Left hindlimb (tissue), 1 donor: ENCODE data around the gene BRINP3.
"Not testable (repeated sequence)": the region's sequence is repeated elsewhere in the genome, so short reads cannot be mapped to it uniquely, and the experiment has no call there.

Experiments used
- DNase-seq: peaks from one replicate; pipeline ENCODE4 v3.0.0-alpha.2; 2018

The BRINP3 gene

DNA sequence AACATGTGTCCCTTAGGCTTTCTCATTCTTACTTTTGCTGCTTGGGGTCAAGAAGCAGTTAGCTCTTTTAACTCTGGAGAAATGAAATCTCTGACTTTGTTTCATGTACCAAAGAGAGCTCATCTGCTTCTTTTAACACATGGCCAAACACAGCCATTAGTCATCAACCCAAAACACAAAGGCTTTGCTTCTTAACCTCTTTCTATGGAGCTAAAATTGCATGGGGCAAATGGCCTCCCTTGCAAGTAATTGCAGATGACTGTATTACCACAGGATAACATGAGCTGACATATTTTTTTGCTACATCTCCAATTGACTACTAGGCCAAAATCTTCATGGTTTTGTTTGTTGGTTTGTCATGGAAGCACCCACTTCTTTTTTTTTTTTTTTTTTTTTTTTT, 300.9 kb downstream of the BRINP3 start:
- no peak for DNase-seq

DNA sequence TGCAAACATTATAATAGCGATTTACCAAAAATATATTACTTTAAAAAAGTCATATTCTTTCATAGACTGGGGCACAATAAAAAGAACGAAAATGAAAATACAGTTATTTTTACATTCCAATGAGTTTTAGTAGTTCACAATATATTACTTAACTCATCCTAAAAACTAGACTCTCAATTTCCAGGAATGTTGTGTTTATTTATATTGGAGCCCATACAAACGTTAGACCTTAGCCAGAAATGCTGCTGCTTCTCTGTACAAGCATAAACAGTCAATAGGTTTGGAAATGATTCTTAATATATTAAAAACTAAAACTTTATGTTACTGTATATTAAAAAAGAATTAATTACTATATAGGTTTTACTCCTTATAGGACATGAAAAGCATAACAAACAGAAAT, 302.3 kb downstream of the BRINP3 start:
- no peak for DNase-seq

GRCh38 chr1:190172651-190173430, 304.8 kb downstream of the BRINP3 start:
- DNase-seq, result peak; percentile 32

DNA sequence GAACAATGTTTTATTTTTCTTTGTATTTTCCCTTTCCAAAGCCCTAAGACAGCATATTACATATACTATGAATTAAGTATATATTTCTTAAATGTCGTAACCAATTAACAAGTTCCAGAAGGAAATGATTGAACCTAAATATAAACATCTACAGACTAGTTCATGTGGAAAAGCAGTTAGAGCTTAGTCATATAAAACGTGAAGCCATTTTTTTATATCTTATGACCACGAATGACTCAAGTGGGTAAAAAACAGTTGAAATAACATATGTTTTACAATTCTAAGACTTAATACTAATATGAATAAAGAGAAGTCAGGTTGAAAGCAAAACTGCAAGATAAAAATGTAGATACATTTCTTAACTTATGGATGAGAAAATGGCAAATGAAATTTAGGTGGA, 307.3 kb downstream of the BRINP3 start:
- DNase-seq, result no peak

DNA sequence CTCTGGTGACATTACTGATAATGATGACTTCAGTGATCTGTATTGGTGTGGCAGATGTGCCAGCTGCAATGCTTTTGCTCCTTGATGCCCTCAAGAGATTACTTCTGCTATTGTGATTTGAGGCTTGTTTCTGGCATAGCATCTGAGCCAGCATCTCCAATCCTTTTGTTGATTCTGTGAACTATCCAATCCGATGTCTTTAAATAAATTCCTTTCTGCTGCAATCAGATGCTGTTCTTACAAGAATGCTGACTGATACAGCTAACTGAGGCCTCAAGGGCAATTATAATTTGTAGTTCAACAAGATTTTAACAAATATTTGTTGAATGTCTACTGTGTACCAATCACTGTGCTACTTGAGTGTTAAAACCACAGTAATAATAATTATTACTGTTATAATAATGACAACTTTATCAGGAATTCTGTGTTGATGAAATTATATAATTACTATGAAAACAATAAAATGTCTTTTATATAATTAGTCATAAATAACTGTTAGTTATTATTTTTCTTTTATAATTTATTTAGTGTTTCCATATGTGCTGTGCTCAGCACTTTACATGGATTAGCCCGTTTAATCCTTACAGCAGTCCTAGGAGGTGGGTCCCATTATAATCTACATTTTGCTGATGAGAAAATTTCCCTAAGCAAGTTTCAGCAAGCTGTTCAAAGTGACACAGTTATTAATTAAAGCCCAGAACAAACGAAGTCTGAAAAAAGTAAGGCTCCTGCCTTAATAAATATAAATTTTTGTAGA, 308.2 kb downstream of the BRINP3 start:
- no peak for DNase-seq

DNA sequence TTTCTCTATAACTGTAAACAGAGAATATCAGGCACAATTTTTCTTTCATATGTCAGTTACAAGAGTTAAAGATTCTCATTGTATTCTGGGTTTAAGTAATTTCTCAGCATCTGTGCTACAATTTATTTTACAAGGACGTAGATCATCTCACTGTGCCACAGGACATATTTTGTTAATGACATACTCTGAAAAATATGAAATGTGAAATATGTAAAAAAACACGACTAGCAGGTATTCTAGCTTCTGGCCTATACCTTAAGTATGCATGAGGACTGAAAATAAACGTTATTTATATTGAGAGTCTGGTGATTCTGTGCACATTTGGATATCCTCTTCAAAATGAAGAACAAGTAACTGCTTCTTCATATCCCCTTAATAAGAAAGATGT, 308.8 kb downstream of the BRINP3 start:
- DNase-seq, result no peak

DNA sequence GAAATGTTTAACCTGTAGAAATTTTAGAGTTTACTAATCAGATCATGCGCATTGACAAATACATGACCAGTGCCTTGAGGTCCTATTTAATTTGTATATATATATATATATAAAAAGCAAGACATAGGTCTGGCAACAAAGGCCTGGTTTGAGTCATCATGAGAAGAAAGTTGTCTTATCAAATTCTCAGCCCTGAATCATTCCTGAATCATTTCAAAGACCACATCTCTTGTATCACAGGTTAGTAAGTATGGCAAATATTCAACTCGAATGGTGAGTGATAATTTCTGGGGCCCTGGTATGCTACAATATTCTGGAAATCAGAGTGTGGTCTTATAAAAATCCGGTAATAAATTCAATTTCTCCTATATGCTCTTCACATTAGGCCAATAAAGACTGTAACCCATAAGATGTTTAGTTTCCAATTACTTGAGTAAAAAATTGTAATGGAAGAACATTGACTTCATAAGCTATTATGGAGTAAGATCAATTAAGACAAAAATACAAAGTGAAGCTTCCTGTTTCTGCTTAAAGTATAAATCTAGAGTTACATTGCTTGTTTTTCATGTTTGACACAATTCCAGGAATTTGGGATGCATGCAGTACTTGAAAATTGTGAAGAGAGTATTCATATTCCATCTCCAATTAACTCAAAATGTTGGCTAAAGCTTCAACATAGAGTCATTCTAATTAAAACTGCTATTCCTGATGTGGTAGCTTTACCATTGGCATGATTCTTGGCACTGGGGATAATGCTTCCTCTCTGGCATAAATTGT, 309.4 kb downstream of the BRINP3 start:
- DNase-seq, result no peak

GRCh38 chr1:190159146-190159545, 318.5 kb downstream of the BRINP3 start:
- DNase-seq, result no peak

DNA sequence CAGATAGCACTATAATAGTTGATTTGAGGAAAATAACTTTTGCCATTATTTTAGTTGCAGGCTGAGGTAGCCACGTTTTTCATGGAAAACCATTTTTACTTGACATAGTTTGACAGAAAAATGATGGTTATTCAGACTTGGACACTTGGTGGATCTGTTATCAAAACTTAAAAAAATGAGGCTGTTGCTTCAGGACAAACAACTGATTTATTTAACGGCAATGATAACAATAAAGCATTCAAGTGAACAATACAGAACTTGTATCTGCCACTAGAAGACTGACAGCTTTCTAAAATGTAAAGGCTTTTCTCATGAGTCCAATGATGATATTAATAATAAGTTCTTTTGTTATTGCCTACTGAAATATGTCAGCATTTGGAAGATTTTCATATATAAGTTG, 322.9 kb downstream of the BRINP3 start:
- DNase-seq, result no peak

- no peak for DNase-seq
Measured at GRCh38 chr1:190147616-190148015, 330.0 kb downstream of the BRINP3 start.

- DNase-seq, result no peak
Measured at GRCh38 chr1:190144650-190145049, 333.0 kb downstream of the BRINP3 start.

GRCh38 chr1:190140644-190141043, 337.0 kb downstream of the BRINP3 start:
- DNase-seq, result no peak

- DNase-seq, result no peak
Measured at GRCh38 chr1:190138702-190139101, 339.0 kb downstream of the BRINP3 start.

- no peak for DNase-seq
Measured at GRCh38 chr1:190138266-190138665, 339.4 kb downstream of the BRINP3 start.

DNA sequence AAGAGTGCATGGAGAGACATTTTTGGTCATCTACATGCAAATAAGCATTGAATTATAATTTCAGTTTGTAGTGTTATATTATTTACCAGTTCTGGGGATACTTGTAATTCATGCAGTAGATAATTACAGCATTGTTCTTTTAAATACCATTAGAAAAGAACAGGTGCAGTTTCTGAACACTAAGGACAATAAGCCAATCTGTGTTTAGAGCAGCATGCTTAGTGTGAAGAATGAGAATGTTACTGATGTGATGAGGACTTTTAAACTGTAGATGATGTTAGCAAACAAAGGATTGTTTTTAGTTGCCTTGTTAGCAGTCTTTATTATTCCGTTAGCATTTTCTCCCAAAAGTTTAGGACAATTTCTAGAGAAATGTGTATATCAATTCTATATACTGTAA, 348.3 kb downstream of the BRINP3 start:
- DNase-seq, result no peak

GRCh38 chr1:190126728-190127127, 350.9 kb downstream of the BRINP3 start:
- DNase-seq, result no peak

- no peak for DNase-seq
Measured at GRCh38 chr1:190124068-190124467, 353.6 kb downstream of the BRINP3 start.

GRCh38 chr1:190120564-190120963, 357.1 kb downstream of the BRINP3 start:
- not testable (repeated sequence) for DNase-seq

DNA sequence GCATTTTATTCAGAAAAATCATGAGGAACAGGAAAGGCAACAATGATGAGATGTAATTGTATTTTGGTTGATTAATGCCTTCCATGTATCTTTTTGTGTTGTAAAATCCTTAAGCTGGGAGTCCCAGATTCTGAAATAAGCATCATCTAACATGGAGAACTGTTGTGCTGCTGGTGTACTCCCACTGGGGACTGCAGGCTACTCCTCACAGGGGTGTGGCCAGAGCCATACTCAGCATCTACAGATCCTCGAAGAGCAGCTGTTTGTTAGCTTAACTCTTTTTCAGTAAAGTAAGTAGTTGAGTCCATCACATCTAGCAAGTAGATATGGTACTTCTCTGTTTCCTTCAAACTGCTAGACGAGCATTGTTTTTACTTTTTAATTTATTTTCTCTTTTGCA, 358.0 kb downstream of the BRINP3 start:
- DNase-seq, result no peak

DNA sequence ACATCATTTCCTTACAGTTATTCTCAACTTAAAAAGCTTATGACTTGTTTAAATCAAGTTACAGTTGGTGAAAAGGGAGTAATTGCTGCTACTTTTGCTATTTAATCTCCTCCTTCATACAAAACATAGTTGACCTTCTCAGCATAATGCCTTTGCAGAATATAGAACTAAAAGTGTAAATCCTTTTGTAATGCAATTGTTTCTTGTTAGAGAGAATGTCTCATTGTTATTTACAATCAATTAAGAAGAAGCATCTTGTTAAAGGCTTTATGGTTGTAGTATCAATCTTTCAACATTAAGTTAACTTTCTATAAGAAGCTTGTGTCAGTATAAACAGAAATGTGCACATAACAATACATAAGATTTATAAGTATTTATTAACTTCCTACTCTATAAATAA, 360.7 kb downstream of the BRINP3 start:
- no peak for DNase-seq

DNA sequence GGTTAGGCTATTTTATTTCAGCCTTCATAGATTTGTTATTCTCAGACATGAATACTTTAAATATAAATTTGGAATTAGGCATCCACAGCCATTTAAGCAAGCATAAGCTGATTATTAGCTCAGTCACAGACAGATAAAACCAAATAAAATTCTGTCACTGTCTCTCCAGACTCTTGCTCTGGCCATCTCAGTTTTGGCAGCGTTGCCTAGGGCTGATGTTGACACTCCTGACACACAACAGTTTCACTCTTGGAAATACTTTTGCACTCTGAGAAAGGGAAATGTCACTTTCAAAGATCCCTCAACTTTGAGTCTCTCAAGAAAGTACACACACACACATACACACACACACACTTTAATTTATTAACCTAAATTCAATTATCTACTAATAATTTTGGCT, 372.7 kb downstream of the BRINP3 start:
- no peak for DNase-seq

DNA sequence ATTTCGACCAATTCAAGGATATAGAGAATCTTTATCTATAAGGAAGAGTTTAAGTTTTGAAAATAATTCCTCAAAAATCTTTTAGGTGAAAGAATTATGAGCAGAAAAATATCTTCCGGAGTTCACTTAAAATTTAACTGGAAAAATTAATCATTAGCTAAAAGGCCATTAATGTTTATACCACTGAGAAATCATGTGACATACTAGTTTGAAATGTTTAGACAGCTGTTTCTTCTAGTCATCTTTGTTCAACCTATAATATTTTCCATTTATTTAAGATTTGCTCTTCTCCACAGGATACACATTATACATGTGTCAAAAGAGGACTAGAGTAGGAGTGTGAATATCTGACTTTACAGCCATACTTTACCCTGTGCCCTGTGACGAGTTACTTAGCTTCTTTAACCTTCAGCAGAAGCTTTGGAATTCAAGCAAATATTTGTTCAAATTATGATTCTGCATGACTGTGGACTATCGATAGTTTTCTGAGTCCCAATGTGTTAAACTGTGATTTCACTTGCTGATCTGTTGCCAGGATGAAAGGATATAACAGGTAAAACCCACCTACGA, 374.8 kb downstream of the BRINP3 start:
- no peak for DNase-seq

- no peak for DNase-seq
Measured at GRCh38 chr1:190101756-190102155, 375.9 kb downstream of the BRINP3 start.
